ENCODE data around the gene ZFYVE28.

DNA sequence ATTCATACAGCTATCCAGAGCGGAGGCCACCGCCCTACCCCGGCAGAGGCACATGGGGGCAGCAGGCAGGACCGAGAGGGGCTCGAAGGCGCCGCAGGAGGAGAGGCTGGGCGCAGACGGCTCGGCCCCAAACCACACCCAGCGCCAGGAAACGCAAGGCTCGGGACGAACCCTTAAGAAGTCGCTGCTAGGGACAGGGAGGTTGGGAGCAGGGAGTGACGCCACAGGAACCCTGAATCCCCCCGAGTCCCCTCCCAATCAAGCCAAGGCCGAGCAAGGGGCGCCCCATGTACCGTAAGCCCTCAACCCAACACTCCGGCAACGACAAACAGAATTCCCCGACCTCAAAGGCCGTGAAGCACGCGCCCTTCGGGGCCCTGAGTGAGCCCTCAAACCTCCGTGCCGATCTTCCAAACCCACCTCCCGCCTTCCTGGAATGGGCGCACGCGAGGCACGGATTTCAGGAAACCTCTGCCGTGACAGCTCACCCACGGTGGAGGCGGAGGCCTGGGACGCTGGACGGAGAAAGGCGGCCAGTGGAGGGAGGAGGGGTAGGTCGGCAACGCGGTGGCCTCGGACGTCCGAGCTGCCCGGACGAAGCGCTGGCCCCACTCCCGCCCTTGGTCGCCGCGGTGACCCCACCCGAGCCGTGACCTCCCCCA lies 1.8 kb downstream of the ZFYVE28 start:
- no peak for TF ChIP-seq POLR2A (IDR thresholded peaks at IDR 0.05)
- TF ChIP-seq, protein P1, sequence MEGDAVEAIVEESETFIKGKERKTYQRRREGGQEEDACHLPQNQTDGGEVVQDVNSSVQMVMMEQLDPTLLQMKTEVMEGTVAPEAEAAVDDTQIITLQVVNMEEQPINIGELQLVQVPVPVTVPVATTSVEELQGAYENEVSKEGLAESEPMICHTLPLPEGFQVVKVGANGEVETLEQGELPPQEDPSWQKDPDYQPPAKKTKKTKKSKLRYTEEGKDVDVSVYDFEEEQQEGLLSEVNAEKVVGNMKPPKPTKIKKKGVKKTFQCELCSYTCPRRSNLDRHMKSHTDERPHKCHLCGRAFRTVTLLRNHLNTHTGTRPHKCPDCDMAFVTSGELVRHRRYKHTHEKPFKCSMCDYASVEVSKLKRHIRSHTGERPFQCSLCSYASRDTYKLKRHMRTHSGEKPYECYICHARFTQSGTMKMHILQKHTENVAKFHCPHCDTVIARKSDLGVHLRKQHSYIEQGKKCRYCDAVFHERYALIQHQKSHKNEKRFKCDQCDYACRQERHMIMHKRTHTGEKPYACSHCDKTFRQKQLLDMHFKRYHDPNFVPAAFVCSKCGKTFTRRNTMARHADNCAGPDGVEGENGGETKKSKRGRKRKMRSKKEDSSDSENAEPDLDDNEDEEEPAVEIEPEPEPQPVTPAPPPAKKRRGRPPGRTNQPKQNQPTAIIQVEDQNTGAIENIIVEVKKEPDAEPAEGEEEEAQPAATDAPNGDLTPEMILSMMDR (IDR thresholded peaks at IDR 0.05): no peak
